Astrocyte of the spinal cord (primary cell): ENCODE measurements around the gene TIMP4.

Source experiments
- DNase-seq: peaks from one replicate; pipeline ENCODE4 v3.0.0; 2011; ENCODE audit warnings: low read depth, low spot score
- H3K4me3 ChIP-seq: 2 replicates; pipeline ENCODE4 v1.5.1; 2011; ENCODE audit warnings: low read depth, mild to moderate bottlenecking, low read length, moderate library complexity
- CTCF ChIP-seq: IDR thresholded peaks from 2 replicates; pipeline ENCODE4 v1.5.1; 2012; ENCODE audit warnings: low read depth, mild to moderate bottlenecking, low read length, inconsistent platforms
- in situ Hi-C: cut with HindIII; loops from 2 replicates; pipeline ENCODE4 v1.10.0; 2017; ENCODE audit warnings: low sequenced_read_pairs

Gene TIMP4

GRCh38 chr3:12186515-12187286 is 28.0 kb upstream of the TIMP4 start:
- in situ Hi-C loops, result no loop called here
- no peak overlapping the region for H3K4me3 ChIP-seq
- no peak for TF ChIP-seq CTCF
- DNase-seq, result no peak

DNA sequence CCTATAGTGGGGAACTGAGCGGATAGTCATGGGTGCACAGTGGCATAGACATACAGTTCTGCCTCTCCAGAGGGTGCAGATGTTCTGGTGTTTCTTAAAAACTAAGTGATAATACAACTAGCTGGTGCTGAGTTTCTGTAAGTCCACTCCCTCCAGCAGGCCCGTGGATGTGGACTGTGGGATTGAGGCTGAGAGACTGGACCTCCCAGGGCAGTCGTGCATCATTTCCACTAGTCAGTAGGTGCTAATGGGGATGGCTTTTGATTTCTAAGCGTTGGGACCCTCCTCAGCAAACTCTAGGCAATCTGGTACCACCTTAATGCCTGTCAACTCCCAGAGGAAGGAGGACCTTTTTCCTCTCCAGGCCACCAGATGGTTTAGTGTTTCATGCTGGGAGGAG is 27.3 kb upstream of the TIMP4 start:
- DNase-seq, result no peak
- no peak overlapping the region for H3K4me3 ChIP-seq
- no peak for TF ChIP-seq CTCF
- in situ Hi-C loops, result no loop called here

DNA sequence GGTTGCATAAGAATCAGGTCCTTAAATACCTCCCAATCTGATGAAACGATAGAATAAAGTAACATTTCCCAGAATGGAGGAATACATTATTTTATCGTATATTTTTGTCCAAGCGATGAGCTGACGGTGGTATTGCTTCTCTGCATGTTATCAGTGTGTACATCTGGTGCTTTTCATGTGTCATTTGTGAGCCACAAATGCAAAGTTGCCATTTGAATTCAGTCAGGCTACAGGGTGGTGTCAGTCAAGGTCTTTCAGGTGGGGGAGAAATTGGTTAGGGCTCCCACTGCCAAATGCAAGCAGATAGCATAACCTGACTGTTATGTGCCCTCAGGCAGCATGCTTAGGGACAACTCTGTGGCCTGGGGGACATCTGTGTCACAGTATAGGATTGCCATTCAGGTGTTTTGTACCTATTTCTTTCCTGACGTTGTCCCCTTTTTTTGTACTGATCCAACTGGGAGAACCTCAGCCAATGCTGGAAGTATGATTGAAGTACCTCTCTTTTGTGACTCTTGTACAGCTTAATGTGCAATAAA is 26.5 kb upstream of the TIMP4 start:
- no peak for TF ChIP-seq CTCF
- no peak for DNase-seq
- in situ Hi-C loops, result no loop called here
- H3K4me3 ChIP-seq, result no peak overlapping the region

GRCh38 chr3:12184541-12184940 is 25.8 kb upstream of the TIMP4 start:
- TF ChIP-seq CTCF, result no peak
- H3K4me3 ChIP-seq, result no peak overlapping the region

GRCh38 chr3:12182687-12183441 is 24.2 kb upstream of the TIMP4 start:
- in situ Hi-C loops, result no loop called here
- no peak overlapping the region for H3K4me3 ChIP-seq
- DNase-seq, result no peak
- no peak for TF ChIP-seq CTCF

More at GRCh38 chr3:12184541-12184940, 25.8 kb upstream of the TIMP4 start:
- in situ Hi-C loops, result no loop called here
- DNase-seq, result no peak

- TF ChIP-seq CTCF, result no peak
- DNase-seq, result no peak
- in situ Hi-C loops, result no loop called here
- H3K4me3 ChIP-seq, result no peak overlapping the region
Observed at GRCh38 chr3:12181806-12182205, 23.1 kb upstream of the TIMP4 start.
